ENCODE results near the gene SLC36A4. TPM values are rescaled to one million over a fixed set of nuclear protein-coding genes. Genes with fewer than 3 reads are reported as not detected.

The SLC36A4 gene
- total RNA-seq, 4 donors from 2014 or later: 17.5 to 51.5 (median 30.2) TPM

GRCh38 chr11:93193731-93194130 lies 4.1 kb downstream of the SLC36A4 start:
- no peak for TF ChIP-seq CTCF (IDR thresholded peaks at IDR 0.05; ENCODE audit: low read depth)

- no peak for TF ChIP-seq CTCF (IDR thresholded peaks at IDR 0.05; ENCODE audit: low read depth)
These were observed 5.6 kb downstream of the SLC36A4 start for GRCh38 chr11:93192163-93192562.

DNA sequence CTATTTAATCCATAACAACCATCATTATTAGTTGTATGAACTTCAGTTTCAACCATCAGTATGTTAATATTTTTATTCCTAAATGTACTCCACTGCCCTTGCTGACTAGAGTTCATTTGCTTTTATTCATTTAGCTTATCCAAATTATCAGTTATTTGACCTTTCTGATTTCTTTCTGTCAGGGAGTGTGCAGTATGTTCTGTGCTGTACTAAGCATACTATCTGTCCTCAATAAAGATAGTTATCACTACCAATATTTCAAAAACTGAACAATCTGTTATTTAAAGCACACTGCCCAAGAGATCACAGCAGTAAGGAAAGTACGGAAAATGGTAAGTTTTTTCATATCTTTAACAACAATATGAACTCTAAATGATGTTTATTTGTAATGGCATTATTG lies 8.3 kb downstream of the SLC36A4 start:
- no peak for TF ChIP-seq CTCF (IDR thresholded peaks at IDR 0.05; ENCODE audit: low read depth)

GRCh38 chr11:93188726-93189125 lies 9.1 kb downstream of the SLC36A4 start:
- TF ChIP-seq CTCF (IDR thresholded peaks at IDR 0.05; ENCODE audit: low read depth): no peak

- TF ChIP-seq CTCF (IDR thresholded peaks at IDR 0.05; ENCODE audit: low read depth): no peak
These were observed 10.5 kb downstream of the SLC36A4 start for GRCh38 chr11:93187290-93187689.

- no peak for TF ChIP-seq CTCF (IDR thresholded peaks at IDR 0.05; ENCODE audit: low read depth)
These were observed 27.7 kb downstream of the SLC36A4 start for GRCh38 chr11:93169950-93170561.

DNA sequence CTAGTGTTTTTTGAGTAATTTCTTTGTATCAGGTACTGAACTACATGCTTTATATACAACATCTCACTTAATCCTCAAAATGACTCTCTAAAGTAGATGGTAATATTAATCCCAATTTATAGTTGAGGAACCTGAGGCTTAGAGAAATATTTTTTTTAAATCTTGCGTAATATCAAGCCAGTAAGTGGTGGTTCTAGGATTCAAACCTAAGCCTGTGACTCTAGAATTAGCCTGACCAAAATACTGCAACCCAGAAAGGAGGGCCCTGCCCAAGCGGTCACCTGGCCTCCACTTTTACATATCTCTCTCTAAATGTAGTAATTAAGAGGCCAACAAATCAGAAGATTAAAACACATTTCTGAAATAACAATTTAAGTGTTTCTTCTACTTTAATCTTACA lies 28.6 kb downstream of the SLC36A4 start:
- no peak for TF ChIP-seq CTCF (IDR thresholded peaks at IDR 0.05; ENCODE audit: low read depth)

All from subcutaneous adipose tissue (tissue), 4 donors.